HG03045 (cell line): ENCODE results near the gene PHACTR3.

Experiments
- ATAC-seq: cut with Tn5 transposase; IDR thresholded peaks from one replicate; pipeline ENCODE4 v1.9.1; 2021; ENCODE audit warnings: mild to moderate bottlenecking, moderate library complexity; ENCODE audit not compliant: unreplicated experiment

The PHACTR3 gene

GRCh38 chr20:59573837-59574236 is 30.5 kb upstream of the PHACTR3 start:
- no peak for ATAC-seq

- ATAC-seq, result no peak
Observed at GRCh38 chr20:59574308-59574707, 30.0 kb upstream of the PHACTR3 start.

DNA sequence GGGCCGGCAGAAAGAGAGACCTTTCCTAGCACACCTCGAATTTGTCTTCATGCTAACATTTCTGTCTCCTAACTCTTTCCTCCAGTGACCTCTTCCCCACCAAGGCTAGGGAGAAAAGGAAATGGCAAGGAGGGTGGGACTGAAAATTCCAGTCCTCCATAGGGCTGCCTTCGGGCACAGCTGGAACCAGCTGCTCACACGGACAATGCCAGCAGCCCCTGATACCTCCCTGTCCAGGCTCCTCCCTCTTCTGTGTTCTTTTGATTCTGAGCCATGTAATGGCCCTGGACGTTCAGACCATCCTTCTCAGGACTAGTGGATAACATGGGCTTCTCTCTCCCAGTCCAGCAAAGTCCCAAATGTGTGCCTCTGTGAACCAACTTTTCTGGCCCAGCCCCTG is 29.1 kb upstream of the PHACTR3 start:
- no peak for ATAC-seq

DNA sequence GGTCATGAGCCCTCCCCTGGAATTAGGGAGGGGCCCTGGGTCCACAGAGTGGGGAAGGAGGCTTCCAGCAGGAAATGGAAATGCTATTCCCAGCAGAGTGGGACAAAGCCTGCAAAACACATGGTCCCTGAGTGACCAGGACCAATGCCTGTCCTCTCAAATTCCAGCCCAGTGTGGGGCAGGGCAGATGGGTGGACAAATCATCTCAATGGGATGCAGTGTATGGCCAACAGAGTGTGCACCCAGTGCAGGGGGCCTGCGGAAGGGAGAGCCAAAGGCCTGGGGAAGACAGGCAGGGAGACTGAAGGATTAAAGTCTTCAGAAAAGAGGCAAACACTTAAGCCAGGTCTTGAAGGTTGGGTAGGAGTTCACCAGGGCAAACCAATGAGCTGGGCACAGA is 28.7 kb upstream of the PHACTR3 start:
- ATAC-seq, result no peak

DNA sequence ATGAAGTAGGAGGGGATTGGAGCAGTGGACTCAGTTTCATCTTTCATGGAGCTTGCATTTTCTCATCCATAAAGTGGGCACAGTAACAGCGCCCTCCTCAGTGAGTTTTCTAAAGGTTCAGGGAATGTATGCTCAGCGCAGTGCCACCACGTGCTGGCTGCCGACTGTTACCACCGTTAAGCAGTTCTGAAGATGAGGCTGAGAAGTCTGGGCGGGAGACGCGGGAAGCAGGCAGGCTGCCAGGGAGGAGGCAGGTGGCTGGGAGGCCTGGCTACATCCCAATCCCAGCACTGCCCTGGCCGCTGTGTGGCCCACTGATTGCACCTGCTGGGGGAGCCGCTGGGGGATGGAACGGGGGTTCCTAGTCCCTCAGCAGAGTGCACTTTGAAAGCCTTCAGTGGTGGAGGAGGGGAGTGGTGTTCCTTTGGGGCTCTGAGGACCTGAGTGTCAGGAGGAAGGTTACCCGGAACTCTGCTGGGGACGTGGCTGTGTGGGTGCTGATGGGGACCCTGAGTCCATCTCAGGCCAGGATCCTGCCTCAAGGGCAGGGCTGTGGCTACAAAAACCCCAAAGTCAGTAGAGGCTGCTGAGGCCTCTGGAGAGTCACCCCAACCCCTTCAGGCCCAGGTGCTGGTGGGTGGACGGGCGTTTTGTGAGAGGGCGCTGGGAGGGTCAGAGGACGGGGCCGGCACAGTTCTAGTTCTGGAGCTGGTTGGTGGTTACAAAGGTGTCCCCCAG is 28.0 kb upstream of the PHACTR3 start:
- ATAC-seq, result no peak

- ATAC-seq, result no peak
Observed at GRCh38 chr20:59577037-59577808, 27.1 kb upstream of the PHACTR3 start.

DNA sequence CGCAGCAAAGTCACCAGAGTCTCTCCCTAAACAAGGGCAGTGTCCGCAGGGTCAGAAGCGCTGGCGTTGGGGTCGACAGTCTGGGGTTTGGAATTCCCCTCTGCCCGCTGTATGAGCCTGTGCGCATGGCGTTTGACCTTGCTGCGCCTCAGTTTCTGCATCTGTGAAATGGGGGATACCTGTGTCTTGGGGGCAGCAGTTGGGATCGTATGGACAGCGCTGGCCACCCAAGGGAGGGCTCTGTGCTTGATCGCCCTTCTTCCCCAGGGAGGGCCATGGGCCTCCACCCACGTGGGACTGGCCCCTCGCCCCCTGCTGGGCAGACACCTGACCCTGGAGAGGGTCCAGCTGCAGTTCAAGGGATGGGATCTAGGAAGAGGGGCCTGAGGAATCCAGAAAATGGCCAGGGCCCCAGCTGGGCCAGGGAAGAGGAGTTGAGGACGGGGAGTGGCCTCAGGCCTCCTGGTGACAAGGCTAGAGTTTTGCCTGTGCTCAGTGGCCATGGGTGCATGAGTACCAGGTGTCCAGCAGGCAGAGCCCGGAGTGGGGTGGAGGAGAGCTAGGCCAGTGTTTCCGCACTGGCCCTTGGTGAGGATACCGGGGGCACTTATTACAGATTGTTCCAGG is 26.4 kb upstream of the PHACTR3 start:
- no peak for ATAC-seq

DNA sequence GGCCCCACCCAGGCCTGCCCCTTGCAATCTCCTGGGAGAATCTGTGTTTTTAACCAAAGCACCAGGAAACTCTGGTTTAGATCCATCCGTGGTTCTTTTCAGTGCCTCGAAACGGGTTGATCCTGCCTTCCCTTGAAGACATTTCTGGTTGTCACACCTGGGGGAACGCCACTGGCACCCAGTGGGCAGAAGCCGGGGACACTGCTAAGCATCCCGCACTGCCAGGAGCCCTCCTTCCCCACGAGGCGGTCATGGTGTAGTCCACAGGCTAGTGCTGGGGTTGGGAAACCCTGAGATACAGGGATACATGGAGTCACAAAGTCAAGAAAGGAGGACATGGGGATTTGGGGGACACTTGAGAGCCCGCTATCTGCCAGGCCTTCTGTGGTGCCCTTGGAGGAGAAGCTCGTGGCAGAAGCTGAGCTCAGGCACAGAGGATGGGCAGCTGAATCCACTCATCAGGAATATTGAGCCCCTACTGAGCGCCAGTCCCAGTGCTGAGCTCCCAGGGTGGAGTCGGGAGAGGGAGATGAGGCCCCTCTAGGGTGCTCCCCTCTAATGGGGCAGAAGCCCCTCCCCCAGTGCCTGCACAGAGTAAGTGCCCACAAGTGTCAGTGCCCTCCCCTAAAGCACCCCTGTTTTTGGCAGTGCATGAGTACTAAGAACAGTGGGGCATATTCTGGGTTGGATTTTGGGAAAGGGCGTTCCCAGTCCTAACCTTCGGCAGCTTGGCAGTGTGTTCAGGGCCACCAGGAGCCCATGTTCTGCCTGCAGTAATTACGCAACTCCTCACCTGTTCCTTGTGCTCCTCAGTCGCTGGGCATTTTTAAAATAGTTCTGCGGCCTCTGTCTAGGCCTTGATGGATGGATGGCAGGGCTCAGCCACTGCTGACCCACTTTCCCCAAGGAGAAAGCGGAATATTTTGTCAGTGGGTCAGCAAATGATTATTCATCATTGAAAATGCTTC is 25.6 kb upstream of the PHACTR3 start:
- ATAC-seq, result no peak

- no peak for ATAC-seq
Observed at GRCh38 chr20:59579404-59580145, 24.8 kb upstream of the PHACTR3 start.

DNA sequence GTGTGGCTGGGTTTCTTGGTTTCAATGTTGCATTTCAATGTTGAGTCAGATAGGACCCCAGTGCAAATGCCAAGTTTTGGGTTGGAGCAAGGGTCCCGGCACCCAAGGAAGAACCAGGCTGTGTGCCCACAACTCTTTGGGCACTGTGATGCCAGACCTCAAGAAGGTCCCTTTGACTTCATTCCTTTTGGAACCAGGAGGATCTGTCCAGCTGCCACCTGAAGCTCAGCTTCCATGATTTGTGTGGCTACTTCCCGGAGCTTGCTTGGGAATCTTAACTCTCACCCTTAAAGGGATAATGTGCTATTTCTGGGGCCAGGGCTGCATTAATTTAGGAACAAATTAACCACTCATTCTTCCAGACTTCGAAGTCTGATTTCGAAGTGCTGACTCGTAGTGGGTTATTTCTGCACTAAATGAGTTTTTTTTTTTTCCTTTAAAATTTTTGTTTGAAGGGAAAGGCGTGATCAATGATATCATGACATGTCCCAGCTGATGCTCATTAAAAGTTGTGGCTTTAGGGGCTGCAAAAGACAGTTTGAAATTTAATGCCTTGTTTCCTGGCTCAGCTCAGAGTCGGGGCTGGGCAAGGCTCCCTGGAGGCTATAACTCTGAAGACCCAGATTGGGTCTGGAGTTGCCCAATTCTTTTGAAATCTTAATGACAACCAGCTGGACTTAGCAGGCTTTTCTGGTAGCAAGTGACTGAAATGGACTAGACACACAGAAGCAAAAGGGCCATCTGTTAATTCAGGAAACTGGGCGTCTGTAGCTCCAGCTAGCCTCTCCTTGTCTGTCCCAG is 24.0 kb upstream of the PHACTR3 start:
- ATAC-seq, result no peak

GRCh38 chr20:59580991-59581401 is 23.3 kb upstream of the PHACTR3 start:
- no peak for ATAC-seq

DNA sequence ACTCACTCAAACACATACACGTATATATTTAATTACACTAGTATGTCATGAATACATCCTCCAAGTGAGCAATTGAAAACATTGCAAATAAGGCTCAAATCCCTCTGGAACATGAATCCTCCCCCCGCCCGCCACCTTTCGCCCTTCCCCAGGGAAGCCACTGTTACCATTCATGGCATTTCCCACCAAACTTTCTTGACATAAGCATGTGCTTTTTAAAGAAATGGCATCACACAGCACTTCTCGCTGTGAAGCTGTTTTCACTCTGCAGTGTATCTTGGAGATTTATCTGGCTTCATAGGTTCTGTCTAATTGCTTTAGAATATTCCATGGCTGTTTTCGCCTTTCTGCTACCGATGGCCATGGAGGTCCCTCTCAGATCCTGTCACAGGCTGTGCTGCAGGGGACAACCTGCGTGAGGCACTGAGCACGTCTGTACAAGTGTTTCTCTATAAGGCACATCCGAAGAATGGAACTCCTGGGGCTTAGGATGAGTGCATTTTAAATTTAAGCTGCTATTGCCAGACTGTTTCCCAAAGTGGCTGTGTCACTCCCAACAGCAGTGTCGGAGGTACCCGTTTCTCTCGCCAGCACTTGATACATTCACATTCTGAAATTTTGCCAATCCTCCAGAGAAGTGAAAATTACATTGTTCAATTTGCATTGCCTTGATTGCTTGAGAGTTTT is 22.2 kb upstream of the PHACTR3 start:
- no peak for ATAC-seq

- no peak for ATAC-seq
Observed at GRCh38 chr20:59583428-59584277, 20.7 kb upstream of the PHACTR3 start.

GRCh38 chr20:59584278-59584925 is 19.9 kb upstream of the PHACTR3 start:
- ATAC-seq, result no peak

GRCh38 chr20:59585714-59586409 is 18.5 kb upstream of the PHACTR3 start:
- ATAC-seq, result no peak

GRCh38 chr20:59586613-59587012 is 17.7 kb upstream of the PHACTR3 start:
- ATAC-seq, result no peak

- no peak for ATAC-seq
Observed at GRCh38 chr20:59587570-59587969, 16.8 kb upstream of the PHACTR3 start.
